ENCODE measurements around the gene MYCBP2. TPM values are rescaled to one million over a fixed set of nuclear protein-coding genes. Genes with fewer than 3 reads are reported as not detected.

The MYCBP2 gene
- total and polyA plus RNA-seq, 5 experiments from 2014 or later, result 24.2 to 174 (median 41.4) TPM

DNA sequence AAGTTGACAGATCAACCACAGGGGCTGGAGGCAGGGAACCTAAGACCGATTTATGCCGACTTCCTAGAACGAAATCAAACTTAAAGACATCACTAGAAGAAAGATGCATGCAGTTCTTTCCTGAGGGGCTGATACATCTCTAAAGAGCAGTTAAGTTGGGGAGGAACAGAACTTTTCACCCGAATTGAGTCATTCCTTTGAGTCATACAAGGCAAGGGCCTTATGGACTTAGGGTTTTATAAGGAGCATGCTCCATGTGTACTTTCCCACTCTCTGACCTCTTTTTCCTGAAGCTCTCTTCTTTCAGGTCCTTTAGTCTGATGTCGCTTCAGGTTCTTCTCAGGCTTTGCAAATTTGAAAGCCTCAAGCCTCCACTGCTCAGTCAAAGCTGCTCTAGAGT, 292.0 kb downstream of the MYCBP2 start:
- H3K27me3 Mint-ChIP-seq, result peaks cover 0 to under 1% (median 0%) of the 10 kb centered on the region in 5 donors

DNA sequence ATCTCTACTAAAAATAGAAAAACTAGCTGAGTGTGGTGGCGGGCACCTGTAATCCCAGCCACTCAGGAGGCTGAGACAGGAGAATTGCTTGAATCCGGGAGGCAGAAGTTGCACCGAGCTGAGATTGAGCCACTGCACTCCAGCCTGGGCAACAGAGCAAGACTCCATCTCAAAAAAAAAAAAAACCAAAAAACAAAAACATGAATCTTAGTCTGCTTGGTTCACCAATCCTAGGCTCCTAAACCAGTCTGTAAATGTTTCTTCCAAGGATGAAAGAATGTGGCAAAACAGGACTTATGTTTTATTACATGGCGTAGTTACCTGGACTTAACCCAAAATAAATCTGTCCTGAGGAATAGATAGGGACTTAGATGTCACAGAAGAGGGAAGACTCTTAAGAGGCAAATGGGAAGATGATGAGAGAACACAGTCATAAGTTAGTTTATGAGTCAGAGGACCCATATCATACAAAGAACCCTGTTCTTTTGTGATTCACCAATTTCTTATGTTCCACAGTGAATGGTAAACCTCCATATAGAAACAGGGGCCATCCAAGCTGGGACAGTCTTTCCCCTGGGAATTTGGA, 293.1 kb downstream of the MYCBP2 start:
- DNase-seq (no peak), ATAC-seq (no peak)
- POLR2A ChIA-PET, result no interaction called here
- H3K27me3 Mint-ChIP-seq, result peaks cover 0 to 2% (median 0%) of the 10 kb centered on the region in 5 donors
- H3K36me3 Mint-ChIP-seq, result peaks cover 0 to 2% (median 0%) of the 10 kb centered on the region in 3 donors
- peaks cover 0 to 2% (median 0%) of the 10 kb centered on the region in 4 donors for H3K4me1 Mint-ChIP-seq
- H3K9me3 Mint-ChIP-seq, result no peaks in the 10 kb centered on the region
- H3K4me3 Mint-ChIP-seq, result no peak overlapping the region
- no peak overlapping the region for H3K27ac Mint-ChIP-seq

More for the DNA sequence above, 292.0 kb downstream of the MYCBP2 start:
- Mint-ChIP-seq H3K4me1 (peaks cover 0 to 2% (median 0%) of the 10 kb centered on the region in 4 donors), H3K9me3 (no peaks in the 10 kb centered on the region), H3K27ac (no peak overlapping the region), H3K4me3 (no peak overlapping the region), H3K36me3 (peaks cover 0 to under 1% (median 0%) of the 10 kb centered on the region in 3 donors)
- DNase-seq (no peak), ATAC-seq (no peak)
- POLR2A ChIA-PET, result no interaction called here

DNA sequence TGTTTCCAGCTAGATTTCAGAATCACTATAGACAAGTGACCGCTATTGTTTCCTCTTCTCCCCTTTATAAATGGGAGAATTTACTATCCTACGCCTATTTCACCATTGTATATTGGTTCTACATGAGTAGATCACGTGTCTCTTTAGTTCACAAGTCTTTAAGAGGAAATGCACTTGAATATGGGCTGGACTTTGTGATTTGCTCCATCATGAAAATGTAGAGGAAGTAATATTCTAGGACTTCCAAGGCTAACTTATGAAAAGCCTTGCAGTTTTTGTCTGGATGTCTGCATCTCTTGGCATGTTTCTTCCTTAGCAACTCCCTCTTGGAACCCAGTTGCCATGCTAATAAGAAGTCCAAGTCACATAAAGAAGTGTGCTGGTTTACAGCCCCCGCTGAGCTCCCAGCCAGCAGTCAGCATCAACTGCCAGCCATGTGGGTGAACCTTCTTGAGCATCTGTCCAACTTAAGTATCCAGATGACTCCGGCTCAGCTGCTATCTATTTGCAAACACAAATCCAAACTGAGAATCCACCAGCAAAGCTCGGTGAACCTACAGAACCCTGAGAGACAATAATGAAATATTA, 295.1 kb downstream of the MYCBP2 start:
- ATAC-seq (no peak), DNase-seq (no peak)
- H3K27me3 Mint-ChIP-seq, result peaks cover 0 to 2% (median 0%) of the 10 kb centered on the region in 5 donors
- H3K36me3 Mint-ChIP-seq, result peaks cover 0 to 2% (median 0%) of the 10 kb centered on the region in 3 donors
- no peak overlapping the region for H3K27ac Mint-ChIP-seq
- no peaks in the 10 kb centered on the region for H3K9me3 Mint-ChIP-seq
- no peak overlapping the region for H3K4me3 Mint-ChIP-seq
- H3K4me1 Mint-ChIP-seq, result peaks cover 9 to 16% (median 12%) of the 10 kb centered on the region in 4 donors
- POLR2A ChIA-PET, result interaction anchor here (1.4 kb wide), 1 partner anchor 10 kb away, joined by 3 read pairs; no protein-coding TSS in a partner anchor

DNA sequence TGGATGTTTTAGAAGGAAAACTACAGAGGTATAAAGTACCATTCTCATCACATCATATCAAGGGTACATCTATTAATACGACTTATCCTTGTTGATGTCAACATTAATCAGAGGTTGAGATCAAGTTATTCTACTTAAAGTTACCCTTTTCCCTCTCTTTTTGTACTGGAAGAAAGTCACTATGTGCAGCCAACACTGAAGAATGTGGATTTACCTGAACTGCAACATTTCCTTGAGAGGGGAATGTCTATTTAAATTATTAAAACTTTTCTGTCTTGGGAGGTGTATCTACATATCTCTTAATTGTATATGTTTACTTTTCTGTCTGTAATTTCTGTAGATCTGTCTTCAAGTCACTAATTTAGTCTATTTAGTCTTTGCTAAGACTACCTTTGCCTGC, 297.5 kb downstream of the MYCBP2 start:
- peaks cover 0 to 2% (median 2%) of the 10 kb centered on the region in 3 donors for H3K36me3 Mint-ChIP-seq
- POLR2A ChIA-PET, result no interaction called here
- H3K27me3 Mint-ChIP-seq, result peaks cover 0 to 2% (median 0%) of the 10 kb centered on the region in 5 donors
- H3K4me3 Mint-ChIP-seq, result no peak overlapping the region
- H3K27ac Mint-ChIP-seq, result no peak overlapping the region
- H3K4me1 Mint-ChIP-seq, result peaks cover 16 to 35% (median 28%) of the 10 kb centered on the region in 4 donors
- no peaks in the 10 kb centered on the region for H3K9me3 Mint-ChIP-seq
- ATAC-seq (no peak), DNase-seq (no peak)

DNA sequence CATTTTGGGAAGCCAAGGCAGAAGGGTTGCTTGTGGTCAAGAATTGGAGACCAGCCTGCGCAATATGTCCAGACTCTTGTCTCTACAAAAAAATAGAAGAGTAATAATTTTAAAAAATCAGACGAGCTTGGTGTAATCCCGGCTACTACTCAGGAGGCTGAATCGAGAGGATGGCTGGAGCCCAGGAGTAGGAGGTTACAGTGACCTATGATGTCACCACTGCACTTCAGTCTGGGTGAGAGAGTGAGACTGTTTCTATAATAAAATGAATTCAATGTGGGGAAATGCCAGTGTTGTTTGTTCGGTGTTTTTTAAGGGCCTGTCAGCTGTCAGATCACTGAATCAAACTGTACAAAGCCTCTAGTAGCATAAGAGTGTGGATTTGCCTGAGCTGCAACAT, 298.7 kb downstream of the MYCBP2 start:
- peak overlapping the region; percentile 88 to 99 (median 97) for H3K4me3 Mint-ChIP-seq
- ATAC-seq (no peak), DNase-seq (no peak)
- POLR2A ChIA-PET, result interaction anchor here (2.7 to 7.1 kb wide), 3 partner anchors 11 to 34 kb away, joined by 12 to 182 read pairs (median 16); partner anchors contain the start of gene CLN5
- H3K27ac Mint-ChIP-seq, result peak overlapping the region in 8 of 10 donors; percentile 18 to 99 (median 74)
- no peaks in the 10 kb centered on the region for H3K9me3 Mint-ChIP-seq
- peaks cover 0 to 10% (median 2%) of the 10 kb centered on the region in 3 donors for H3K36me3 Mint-ChIP-seq
- peaks cover 0 to 2% (median 0%) of the 10 kb centered on the region in 5 donors for H3K27me3 Mint-ChIP-seq
- peaks cover 23 to 47% (median 37%) of the 10 kb centered on the region in 4 donors for H3K4me1 Mint-ChIP-seq

DNA sequence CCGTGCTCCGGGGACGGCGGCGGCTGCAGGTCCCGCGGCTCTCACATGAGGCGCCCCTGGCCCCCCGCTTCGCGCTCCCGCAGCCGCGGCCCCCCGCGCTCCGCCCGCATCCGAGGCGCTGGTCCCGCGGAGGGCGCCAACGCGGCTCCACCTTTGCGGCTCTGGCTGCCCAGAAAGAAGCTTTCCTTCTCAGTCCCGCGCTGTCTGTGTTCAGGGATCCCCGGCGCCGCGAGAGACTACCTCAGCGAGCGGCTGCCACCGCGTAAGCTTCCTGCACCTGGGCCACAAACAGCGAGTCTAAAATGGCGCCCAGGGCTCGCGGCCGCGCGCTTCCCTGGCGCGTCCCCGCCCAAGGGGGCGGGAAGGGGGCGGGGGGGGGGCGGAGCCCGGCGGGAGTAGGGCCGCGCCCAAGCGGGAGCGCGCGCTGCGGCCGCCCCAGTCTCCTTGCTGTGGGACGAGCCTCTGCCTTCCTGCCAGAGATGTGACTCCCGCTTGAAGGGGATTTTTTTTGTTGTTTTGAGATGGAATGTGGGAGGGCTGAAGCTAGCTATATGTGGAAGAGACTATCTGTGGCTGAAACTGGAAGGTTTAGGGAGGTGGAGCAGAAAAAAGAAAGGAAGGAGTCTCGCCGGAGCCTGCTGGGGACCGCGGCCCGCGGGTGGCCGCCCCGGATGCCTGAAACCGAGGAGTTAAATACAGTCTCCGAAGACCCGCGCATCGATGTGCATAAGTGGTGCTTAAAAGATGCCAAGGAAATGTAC, 299.9 kb downstream of the MYCBP2 start, which contains the start of gene FBXL3:
Gene FBXL3, minus strand, starts transcription at position 299 of the 761 bp plus-strand sequence. CDS start 5,299 bp downstream, outside the sequence.
- Mint-ChIP-seq H3K4me3 (peak within 1 kb of the TSS; percentile 90 to 99 (median 98)), H3K9me3 (no peaks in the 10 kb centered on the region), H3K27me3 (peaks cover 0 to 2% (median 0%) of the 10 kb centered on the region in 5 donors), H3K36me3 (peaks cover 0 to 19% (median 2%) of the 10 kb centered on the region in 3 donors), H3K27ac (peak within 1 kb of the TSS; percentile 94 to 99 (median 96)), H3K4me1 (peaks cover 32 to 58% (median 49%) of the 10 kb centered on the region in 4 donors)
- POLR2A ChIA-PET, result interaction anchor here (0.6 to 7.1 kb wide), 20 partner anchors 10 to 1701 kb away, joined by 3 to 182 read pairs (median 5); partner anchors contain the start of genes CLN5, KCTD12 and MYCBP2
- DNase-seq (peak; percentile 77 to 91 (median 81)), ATAC-seq (peak; percentile 72 to 75)

DNA sequence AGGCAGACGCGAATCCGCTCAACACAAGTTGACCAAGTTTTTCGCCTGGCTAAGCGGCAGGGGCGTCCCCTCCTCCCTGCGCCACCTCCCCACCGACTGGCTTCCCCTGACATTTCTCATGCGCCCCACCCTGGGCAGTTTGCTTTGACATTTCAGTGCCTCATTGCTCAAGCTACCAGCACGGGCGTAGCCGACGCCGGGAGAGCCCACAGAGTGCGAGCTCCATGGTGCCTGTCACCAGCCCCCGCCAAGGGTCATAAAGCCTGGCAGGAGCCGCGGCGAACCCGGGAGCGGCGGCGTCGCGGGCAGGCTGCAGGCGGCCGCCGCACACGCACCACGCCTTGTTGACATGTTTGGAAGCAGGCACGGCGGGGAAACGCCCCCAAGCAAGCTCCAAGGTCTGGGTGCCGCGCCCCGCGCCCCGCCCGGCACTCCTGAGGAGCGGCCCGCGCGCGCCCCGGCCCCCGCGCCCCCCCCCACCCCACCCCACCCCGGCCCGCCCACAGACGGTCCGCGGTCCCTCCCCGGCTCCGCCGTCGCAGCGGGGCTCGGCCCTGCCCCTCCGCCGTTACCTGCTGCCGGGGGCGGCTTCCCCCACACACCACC, 300.5 kb downstream of the MYCBP2 start:
- Mint-ChIP-seq H3K36me3 (peaks cover 0 to 25% (median 2%) of the 10 kb centered on the region in 3 donors), H3K27me3 (peaks cover 0 to 2% (median 0%) of the 10 kb centered on the region in 5 donors), H3K9me3 (no peaks in the 10 kb centered on the region), H3K4me3 (peak overlapping the region; percentile 90 to 98 (median 97)), H3K27ac (peak overlapping the region; percentile 86 to 98 (median 94)), H3K4me1 (peaks cover 33 to 65% (median 54%) of the 10 kb centered on the region in 4 donors)
- ATAC-seq (peak; percentile 64 to 65), DNase-seq (peak; percentile 62 to 89 (median 76))
- POLR2A ChIA-PET, result interaction anchor here (0.7 to 7.1 kb wide), 20 partner anchors 9 to 1700 kb away, joined by 3 to 182 read pairs (median 6); partner anchors contain the start of genes CLN5, KCTD12 and MYCBP2

DNA sequence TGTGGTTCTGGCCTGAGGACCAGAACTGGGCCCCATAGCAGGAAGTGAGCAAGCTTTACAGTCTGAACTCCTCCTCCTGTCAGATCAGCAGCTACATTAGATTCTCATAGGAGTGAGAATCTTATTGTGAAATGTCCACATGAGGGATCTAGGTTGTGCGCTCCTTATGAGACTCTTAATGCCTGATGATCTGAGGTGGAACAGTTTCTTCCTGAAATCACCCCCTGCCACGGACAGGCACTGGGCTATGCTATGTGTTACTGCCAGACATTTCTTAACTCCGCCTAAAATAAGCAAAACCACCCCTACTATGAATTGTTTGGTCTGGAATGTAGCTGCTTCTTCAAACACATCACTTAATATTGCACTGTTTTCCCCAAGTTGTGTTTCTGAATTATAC, 304.6 kb downstream of the MYCBP2 start:
- Mint-ChIP-seq H3K27ac (peak overlapping the region in 9 of 10 donors; percentile 16 to 82 (median 71)), H3K27me3 (no peaks in the 10 kb centered on the region), H3K4me1 (peaks cover 31 to 83% (median 66%) of the 10 kb centered on the region in 4 donors), H3K9me3 (no peaks in the 10 kb centered on the region), H3K4me3 (peak overlapping the region; percentile 19 to 98 (median 68)), H3K36me3 (peaks cover 0 to 55% (median under 1%) of the 10 kb centered on the region in 3 donors)
- POLR2A ChIA-PET, result interaction anchor here (7.1 kb wide), 1 partner anchor 29 kb away, joined by 182 read pairs; the partner anchor contains the start of gene CLN5
- ATAC-seq, result no peak
- DNase-seq, result no peak

DNA sequence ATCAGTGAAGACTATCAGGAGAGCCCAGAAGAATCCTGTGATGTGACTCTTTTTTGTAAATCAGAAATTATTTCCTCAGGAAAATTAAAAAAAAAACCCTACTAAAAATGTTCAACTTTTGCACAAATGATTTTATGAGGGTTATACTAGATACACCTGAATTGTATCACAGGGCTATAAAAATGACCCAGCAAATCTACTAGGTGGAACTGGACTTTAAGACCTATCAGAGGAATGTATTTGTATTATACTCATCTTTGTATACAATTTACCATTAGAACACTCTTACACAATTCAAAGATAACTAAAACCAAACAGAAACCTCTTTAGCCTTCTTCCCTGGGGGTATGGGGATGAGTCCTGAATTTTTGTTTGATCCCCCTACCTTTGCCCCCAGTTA, 307.1 kb downstream of the MYCBP2 start:
- ATAC-seq (no peak), DNase-seq (no peak)
- Mint-ChIP-seq H3K9me3 (no peaks in the 10 kb centered on the region), H3K4me3 (peak overlapping the region in 3 of 10 donors; percentile 26 to 33 (median 27)), H3K27me3 (no peaks in the 10 kb centered on the region), H3K36me3 (peaks cover 0 to 75% (median 3%) of the 10 kb centered on the region in 3 donors), H3K4me1 (peaks cover 27 to 81% (median 70%) of the 10 kb centered on the region in 4 donors), H3K27ac (peak overlapping the region in 2 of 10 donors; percentile 15 to 40)
- POLR2A ChIA-PET, result interaction anchor here (2.3 kb wide), 1 partner anchor 28 kb away, joined by 9 read pairs; the partner anchor contains the start of gene CLN5

DNA sequence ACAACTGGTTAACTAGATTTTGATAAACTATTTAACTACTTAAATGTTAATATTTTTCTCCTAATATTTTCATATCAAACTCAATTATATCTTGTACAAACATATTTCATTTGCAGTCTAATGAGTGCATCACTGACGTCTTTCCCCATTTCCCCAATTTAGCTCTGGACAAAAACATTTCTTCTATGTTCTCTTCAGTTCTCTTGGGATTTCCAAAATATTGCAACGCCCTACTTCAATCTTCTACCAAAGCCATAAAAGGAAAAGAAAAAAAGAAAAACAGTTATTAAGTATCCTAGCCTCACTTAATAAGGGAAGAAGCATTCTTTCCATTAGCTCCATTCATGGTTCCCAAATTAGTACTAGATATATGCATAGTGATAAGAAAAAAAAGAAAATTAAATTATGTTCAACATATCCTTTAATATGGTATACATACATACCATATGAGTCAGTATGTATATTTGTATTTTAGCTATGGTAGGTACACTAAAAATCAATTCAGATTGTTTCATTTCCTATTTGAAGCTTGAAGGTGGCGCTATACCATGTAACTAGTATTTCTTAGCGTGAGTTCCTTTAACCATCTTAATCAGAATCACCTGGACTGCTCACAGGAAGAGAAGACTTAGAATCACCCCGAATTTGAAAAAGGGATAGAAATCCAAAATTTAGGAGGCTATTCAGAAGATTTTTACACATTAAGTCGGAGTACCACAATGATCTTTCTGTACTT, 309.8 kb downstream of the MYCBP2 start:
- ATAC-seq, result no peak
- H3K36me3 Mint-ChIP-seq, result peaks cover 3 to 85% (median 16%) of the 10 kb centered on the region in 3 donors
- no peaks in the 10 kb centered on the region for H3K9me3 Mint-ChIP-seq
- no peaks in the 10 kb centered on the region for H3K27me3 Mint-ChIP-seq
- peak overlapping the region in 6 of 10 donors; percentile 11 to 76 (median 27) for H3K27ac Mint-ChIP-seq
- POLR2A ChIA-PET, result interaction anchor here (0.5 to 3.3 kb wide), 3 partner anchors 10 to 46 kb away, joined by 6 to 16 read pairs (median 9); partner anchors contain the start of genes CLN5 and FBXL3
- peak overlapping the region in 3 of 10 donors; percentile 1 to 26 (median 5) for H3K4me3 Mint-ChIP-seq
- DNase-seq, result no peak
- peaks cover 23 to 72% (median 69%) of the 10 kb centered on the region in 4 donors for H3K4me1 Mint-ChIP-seq

DNA sequence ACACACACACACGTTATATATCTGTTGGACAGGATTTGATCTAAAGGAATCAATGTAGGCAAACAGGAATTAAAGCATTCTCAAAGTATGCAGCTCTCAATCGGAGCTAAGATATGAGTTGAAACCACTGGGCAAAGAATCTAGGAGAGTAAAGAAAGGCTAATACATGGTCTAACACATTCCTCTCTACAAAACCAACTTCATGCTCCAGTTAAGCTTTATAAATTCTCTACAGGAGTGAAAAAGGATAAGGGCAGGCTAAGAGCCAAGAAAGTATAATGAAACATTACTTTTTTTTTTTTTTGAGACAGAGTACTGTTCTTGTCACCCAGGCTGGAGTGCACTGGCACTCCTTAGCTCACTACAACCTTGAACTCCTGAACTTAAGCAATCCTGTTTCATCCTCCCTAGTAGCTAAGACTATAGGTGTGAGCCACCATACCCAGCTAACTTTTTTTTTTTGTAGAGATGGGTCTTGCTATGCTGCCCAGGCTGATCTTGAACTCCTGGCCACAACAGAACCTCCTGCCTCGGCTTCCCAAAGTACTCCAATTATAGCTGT, 310.6 kb downstream of the MYCBP2 start:
- Mint-ChIP-seq H3K27ac (peak overlapping the region in 7 of 10 donors; percentile 6 to 56 (median 25)), H3K36me3 (peaks cover 3 to 86% (median 23%) of the 10 kb centered on the region in 3 donors), H3K4me1 (peaks cover 21 to 70% (median 63%) of the 10 kb centered on the region in 4 donors), H3K4me3 (peak overlapping the region in 1 of 10 donors; percentile 8), H3K27me3 (no peaks in the 10 kb centered on the region), H3K9me3 (no peaks in the 10 kb centered on the region)
- ATAC-seq, result no peak
- POLR2A ChIA-PET, result interaction anchor here (3.3 kb wide), 1 partner anchor 10 kb away, joined by 16 read pairs; the partner anchor contains the start of gene FBXL3
- no peak for DNase-seq

Data from naive thymus-derived CD8-positive, alpha-beta T cell (primary cell).